WTC11 (cell line): ENCODE measurements around the gene CD226. TPM values are rescaled to one million over a fixed set of nuclear protein-coding genes. Genes with fewer than 3 reads are reported as not detected.

Experiments used
- ATAC-seq: fragments of 200-7000 bp; cut with Tn5 transposase; 2 replicates; pipeline ENCODE4 v1.10.0; 2021; ENCODE audit warnings: mild to moderate bottlenecking, moderate library complexity
- CTCF ChIA-PET: fragments of 300-600 bp; sonication (Branson Sonifier 250); formaldehyde crosslinking; loops from one replicate; lab custom pipeline; 2021; ENCODE audit warnings: antibody characterized with exemption; lab: Charles Lee
- POLR2A ChIA-PET: fragments of 350-600 bp; sonication (Branson Sonifier 250); formaldehyde crosslinking; loops from one replicate; lab custom pipeline; 2021; ENCODE audit warnings: antibody characterized with exemption; lab: Charles Lee
- DNase-seq: peaks from one replicate; pipeline ENCODE4 v3.0.0; 2021; ENCODE audit warnings: low spot score
- H3K27ac Mint-ChIP-seq: 2 replicates; pipeline ENCODE4 v1.8.0; 2021; ENCODE audit warnings: mixed read lengths
- H3K27me3 Mint-ChIP-seq: 2 replicates; pipeline ENCODE4 v1.8.0; 2021; ENCODE audit warnings: low read depth, mild to moderate bottlenecking, moderate library complexity, mixed read lengths
- H3K36me3 Mint-ChIP-seq: 2 replicates; pipeline ENCODE4 v1.8.0; 2021; ENCODE audit warnings: mixed read lengths
- H3K4me1 Mint-ChIP-seq: 2 replicates; pipeline ENCODE4 v1.8.0; 2022; ENCODE audit warnings: mixed read lengths
- H3K4me3 Mint-ChIP-seq: 2 replicates; pipeline ENCODE4 v1.8.0; 2021; ENCODE audit warnings: mild to moderate bottlenecking, moderate library complexity, mixed read lengths
- H3K9me3 Mint-ChIP-seq: 2 replicates; pipeline ENCODE4 v1.8.0; 2021; ENCODE audit warnings: mixed read lengths
- CREM ChIP-seq: sonication (generic); formaldehyde crosslinking; IDR thresholded peaks from 2 replicates; pipeline ENCODE4 v1.8.1; 2022; ENCODE audit warnings: mild to moderate bottlenecking, missing genetic modification reagents, moderate library complexity
- FOXJ3 ChIP-seq: sonication (generic); formaldehyde crosslinking; IDR thresholded peaks from 2 replicates; pipeline ENCODE4 v1.9.0; 2021; ENCODE audit warnings: missing genetic modification reagents, mild to moderate bottlenecking, borderline replicate concordance
- FOXK1 ChIP-seq: sonication (generic); formaldehyde crosslinking; IDR thresholded peaks from 2 replicates; pipeline ENCODE4 v1.8.0; 2022; ENCODE audit warnings: mild to moderate bottlenecking, moderate library complexity, missing genetic modification reagents
- GTF2I ChIP-seq: fragments of 250-450 bp; sonication (Bioruptor Pico); conservative IDR thresholded peaks from 2 replicates; pipeline ENCODE4 v1.4.0; 2021; ENCODE audit warnings: mild to moderate bottlenecking
- NFATC4 ChIP-seq: fragments of 250-450 bp; sonication (Bioruptor Pico); IDR thresholded peaks from 2 replicates; pipeline ENCODE4 v1.9.0; 2021; ENCODE audit warnings: mild to moderate bottlenecking
- OVOL2 ChIP-seq: fragments of 250-450 bp; sonication (Bioruptor Pico); IDR thresholded peaks from 2 replicates; pipeline ENCODE4 v1.9.0; 2021; ENCODE audit warnings: mild to moderate bottlenecking, borderline replicate concordance
- PRRX2 ChIP-seq: fragments of 250-450 bp; sonication (Bioruptor Pico); IDR thresholded peaks from 2 replicates; pipeline ENCODE4 v1.8.0; 2021; ENCODE audit warnings: mild to moderate bottlenecking
- SOX15 ChIP-seq: fragments of 250-450 bp; sonication (Bioruptor Pico); IDR thresholded peaks from 2 replicates; pipeline ENCODE4 v1.9.0; 2021; ENCODE audit warnings: mild to moderate bottlenecking
- ZNF138 ChIP-seq: sonication (generic); formaldehyde crosslinking; conservative IDR thresholded peaks from 2 replicates; pipeline ENCODE4 v1.8.1; 2022; ENCODE audit warnings: mild to moderate bottlenecking, moderate library complexity, missing genetic modification reagents
- total RNA-seq: library from RNA; stranded (reverse); gene quantifications from 3 replicates; pipeline ENCODE4 v1.2.3, GENCODE V29; 2021
- TF ChIP-seq, protein P1 (sequence below): fragments of 250-450 bp; sonication (Bioruptor Pico); IDR thresholded peaks from 2 replicates; pipeline ENCODE4 v1.9.0; 2021; ENCODE audit warnings: mild to moderate bottlenecking, borderline replicate concordance
- TF ChIP-seq, protein P2 (sequence below): sonication (generic); formaldehyde crosslinking; IDR thresholded peaks from 2 replicates; pipeline ENCODE4 v1.8.0; 2022; ENCODE audit warnings: missing genetic modification reagents
- TF ChIP-seq, protein P3 (sequence below): fragments of 250-450 bp; sonication (Bioruptor Pico); IDR thresholded peaks from 2 replicates; pipeline ENCODE4 v1.9.0; 2021; ENCODE audit warnings: moderate library complexity, mild to moderate bottlenecking, inconsistent platforms, borderline replicate concordance
- TF ChIP-seq, protein P4 (sequence below): sonication (generic); formaldehyde crosslinking; IDR thresholded peaks from 2 replicates; pipeline ENCODE4 v1.8.0; 2022; ENCODE audit warnings: mild to moderate bottlenecking, missing genetic modification reagents
- TF ChIP-seq, protein P5 (sequence below): fragments of 250-450 bp; sonication (Bioruptor Pico); IDR thresholded peaks from 2 replicates; pipeline ENCODE4 v2.1.2; 2022; ENCODE audit warnings: mild to moderate bottlenecking, moderate library complexity
- TF ChIP-seq, protein P6 (sequence below): sonication (generic); formaldehyde crosslinking; IDR thresholded peaks from 2 replicates; pipeline ENCODE4 v1.8.1; 2023; ENCODE audit warnings: mild to moderate bottlenecking, missing genetic modification reagents, borderline replicate concordance

Gene CD226
- total RNA-seq, 1 experiment from 2014 or later = 0.24 TPM

DNA sequence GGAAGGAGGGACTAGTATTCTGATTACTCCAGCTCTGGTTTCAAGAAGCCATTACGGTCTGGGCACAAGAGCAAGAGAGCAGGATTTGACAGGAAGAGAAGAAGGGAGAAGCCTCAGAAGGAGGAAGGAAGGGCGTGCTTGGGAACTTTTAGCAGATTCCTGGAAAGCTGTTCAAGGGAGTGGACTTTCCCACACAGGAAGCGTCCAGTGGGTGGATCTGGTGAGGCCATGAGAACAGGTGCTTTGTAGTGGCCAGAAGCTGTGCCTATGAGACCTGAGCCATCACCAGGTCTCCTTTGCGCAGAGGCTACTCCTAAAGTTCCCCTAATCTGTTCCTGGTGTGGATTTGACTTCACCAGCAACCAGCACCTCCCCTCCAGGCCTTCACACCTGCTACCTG, 62.3 kb downstream of the CD226 start:
- peaks cover 21% of the 10 kb centered on the region for H3K4me1 Mint-ChIP-seq
- no peaks in the 10 kb centered on the region for H3K27me3 Mint-ChIP-seq
- TF ChIP-seq, protein P1, sequence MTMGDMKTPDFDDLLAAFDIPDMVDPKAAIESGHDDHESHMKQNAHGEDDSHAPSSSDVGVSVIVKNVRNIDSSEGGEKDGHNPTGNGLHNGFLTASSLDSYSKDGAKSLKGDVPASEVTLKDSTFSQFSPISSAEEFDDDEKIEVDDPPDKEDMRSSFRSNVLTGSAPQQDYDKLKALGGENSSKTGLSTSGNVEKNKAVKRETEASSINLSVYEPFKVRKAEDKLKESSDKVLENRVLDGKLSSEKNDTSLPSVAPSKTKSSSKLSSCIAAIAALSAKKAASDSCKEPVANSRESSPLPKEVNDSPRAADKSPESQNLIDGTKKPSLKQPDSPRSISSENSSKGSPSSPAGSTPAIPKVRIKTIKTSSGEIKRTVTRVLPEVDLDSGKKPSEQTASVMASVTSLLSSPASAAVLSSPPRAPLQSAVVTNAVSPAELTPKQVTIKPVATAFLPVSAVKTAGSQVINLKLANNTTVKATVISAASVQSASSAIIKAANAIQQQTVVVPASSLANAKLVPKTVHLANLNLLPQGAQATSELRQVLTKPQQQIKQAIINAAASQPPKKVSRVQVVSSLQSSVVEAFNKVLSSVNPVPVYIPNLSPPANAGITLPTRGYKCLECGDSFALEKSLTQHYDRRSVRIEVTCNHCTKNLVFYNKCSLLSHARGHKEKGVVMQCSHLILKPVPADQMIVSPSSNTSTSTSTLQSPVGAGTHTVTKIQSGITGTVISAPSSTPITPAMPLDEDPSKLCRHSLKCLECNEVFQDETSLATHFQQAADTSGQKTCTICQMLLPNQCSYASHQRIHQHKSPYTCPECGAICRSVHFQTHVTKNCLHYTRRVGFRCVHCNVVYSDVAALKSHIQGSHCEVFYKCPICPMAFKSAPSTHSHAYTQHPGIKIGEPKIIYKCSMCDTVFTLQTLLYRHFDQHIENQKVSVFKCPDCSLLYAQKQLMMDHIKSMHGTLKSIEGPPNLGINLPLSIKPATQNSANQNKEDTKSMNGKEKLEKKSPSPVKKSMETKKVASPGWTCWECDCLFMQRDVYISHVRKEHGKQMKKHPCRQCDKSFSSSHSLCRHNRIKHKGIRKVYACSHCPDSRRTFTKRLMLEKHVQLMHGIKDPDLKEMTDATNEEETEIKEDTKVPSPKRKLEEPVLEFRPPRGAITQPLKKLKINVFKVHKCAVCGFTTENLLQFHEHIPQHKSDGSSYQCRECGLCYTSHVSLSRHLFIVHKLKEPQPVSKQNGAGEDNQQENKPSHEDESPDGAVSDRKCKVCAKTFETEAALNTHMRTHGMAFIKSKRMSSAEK (CRISPR knock-in tag) = no peak
- no peak for ATAC-seq
- H3K9me3 Mint-ChIP-seq = no peaks in the 10 kb centered on the region
- CTCF ChIA-PET = no interaction called here
- no peak overlapping the region for H3K4me3 Mint-ChIP-seq
- H3K36me3 Mint-ChIP-seq = no peaks in the 10 kb centered on the region
- no peak for DNase-seq
- no peak overlapping the region for H3K27ac Mint-ChIP-seq
- POLR2A ChIA-PET = no interaction called here

DNA sequence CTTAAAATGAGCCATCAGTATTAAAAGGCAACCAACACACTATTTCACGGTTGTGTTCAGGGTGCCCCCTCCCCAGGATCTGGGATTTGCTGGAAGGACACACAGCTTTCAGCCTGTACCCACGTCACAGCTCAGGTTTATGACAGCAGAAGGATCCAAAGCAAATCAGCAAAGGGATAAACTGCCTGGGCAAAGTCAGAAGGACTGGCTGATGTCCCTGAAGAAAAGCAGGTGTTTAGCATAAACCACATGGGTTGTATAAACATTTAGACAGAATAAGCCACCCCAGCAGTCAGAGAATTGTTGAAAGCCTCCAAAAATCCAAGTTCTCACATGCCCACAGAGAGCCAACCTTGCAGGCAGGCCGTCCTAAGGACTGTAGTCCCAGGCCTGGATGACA, 63.9 kb downstream of the CD226 start:
- no peaks in the 10 kb centered on the region for H3K27me3 Mint-ChIP-seq
- ATAC-seq = no peak
- CTCF ChIA-PET = no interaction called here
- peaks cover 2% of the 10 kb centered on the region; the same call in 1 of the 2 replicates for H3K36me3 Mint-ChIP-seq
- peaks cover 36% of the 10 kb centered on the region for H3K4me1 Mint-ChIP-seq
- TF ChIP-seq SOX15 (CRISPR knock-in tag) (no peak), FOXK1 (no peak), GTF2I (CRISPR knock-in tag) (no peak), CREM (no peak), OVOL2 (CRISPR knock-in tag) (no peak), ZNF138 (CRISPR knock-in tag) (no peak), FOXJ3 (no peak), NFATC4 (CRISPR knock-in tag) (no peak), PRRX2 (CRISPR knock-in tag) (no peak)
- TF ChIP-seq, protein P2, sequence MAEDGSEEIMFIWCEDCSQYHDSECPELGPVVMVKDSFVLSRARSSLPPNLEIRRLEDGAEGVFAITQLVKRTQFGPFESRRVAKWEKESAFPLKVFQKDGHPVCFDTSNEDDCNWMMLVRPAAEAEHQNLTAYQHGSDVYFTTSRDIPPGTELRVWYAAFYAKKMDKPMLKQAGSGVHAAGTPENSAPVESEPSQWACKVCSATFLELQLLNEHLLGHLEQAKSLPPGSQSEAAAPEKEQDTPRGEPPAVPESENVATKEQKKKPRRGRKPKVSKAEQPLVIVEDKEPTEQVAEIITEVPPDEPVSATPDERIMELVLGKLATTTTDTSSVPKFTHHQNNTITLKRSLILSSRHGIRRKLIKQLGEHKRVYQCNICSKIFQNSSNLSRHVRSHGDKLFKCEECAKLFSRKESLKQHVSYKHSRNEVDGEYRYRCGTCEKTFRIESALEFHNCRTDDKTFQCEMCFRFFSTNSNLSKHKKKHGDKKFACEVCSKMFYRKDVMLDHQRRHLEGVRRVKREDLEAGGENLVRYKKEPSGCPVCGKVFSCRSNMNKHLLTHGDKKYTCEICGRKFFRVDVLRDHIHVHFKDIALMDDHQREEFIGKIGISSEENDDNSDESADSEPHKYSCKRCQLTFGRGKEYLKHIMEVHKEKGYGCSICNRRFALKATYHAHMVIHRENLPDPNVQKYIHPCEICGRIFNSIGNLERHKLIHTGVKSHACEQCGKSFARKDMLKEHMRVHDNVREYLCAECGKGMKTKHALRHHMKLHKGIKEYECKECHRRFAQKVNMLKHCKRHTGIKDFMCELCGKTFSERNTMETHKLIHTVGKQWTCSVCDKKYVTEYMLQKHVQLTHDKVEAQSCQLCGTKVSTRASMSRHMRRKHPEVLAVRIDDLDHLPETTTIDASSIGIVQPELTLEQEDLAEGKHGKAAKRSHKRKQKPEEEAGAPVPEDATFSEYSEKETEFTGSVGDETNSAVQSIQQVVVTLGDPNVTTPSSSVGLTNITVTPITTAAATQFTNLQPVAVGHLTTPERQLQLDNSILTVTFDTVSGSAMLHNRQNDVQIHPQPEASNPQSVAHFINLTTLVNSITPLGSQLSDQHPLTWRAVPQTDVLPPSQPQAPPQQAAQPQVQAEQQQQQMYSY (CRISPR knock-in tag) = no peak
- TF ChIP-seq, protein P3, sequence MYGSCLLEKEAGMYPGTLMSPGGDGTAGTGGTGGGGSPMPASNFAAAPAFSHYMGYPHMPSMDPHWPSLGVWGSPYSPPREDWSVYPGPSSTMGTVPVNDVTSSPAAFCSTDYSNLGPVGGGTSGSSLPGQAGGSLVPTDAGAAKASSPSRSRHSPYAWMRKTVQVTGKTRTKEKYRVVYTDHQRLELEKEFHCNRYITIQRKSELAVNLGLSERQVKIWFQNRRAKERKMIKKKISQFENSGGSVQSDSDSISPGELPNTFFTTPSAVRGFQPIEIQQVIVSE (CRISPR knock-in tag) = no peak
- TF ChIP-seq, protein P4, sequence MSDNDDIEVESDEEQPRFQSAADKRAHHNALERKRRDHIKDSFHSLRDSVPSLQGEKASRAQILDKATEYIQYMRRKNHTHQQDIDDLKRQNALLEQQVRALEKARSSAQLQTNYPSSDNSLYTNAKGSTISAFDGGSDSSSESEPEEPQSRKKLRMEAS (CRISPR knock-in tag) = no peak
- TF ChIP-seq, protein P5, sequence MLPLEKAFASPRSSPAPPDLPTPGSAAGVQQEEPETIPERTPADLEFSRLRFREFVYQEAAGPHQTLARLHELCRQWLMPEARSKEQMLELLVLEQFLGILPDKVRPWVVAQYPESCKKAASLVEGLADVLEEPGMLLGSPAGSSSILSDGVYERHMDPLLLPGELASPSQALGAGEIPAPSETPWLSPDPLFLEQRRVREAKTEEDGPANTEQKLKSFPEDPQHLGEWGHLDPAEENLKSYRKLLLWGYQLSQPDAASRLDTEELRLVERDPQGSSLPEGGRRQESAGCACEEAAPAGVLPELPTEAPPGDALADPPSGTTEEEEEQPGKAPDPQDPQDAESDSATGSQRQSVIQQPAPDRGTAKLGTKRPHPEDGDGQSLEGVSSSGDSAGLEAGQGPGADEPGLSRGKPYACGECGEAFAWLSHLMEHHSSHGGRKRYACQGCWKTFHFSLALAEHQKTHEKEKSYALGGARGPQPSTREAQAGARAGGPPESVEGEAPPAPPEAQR (CRISPR knock-in tag) = no peak
- TF ChIP-seq, protein P6, sequence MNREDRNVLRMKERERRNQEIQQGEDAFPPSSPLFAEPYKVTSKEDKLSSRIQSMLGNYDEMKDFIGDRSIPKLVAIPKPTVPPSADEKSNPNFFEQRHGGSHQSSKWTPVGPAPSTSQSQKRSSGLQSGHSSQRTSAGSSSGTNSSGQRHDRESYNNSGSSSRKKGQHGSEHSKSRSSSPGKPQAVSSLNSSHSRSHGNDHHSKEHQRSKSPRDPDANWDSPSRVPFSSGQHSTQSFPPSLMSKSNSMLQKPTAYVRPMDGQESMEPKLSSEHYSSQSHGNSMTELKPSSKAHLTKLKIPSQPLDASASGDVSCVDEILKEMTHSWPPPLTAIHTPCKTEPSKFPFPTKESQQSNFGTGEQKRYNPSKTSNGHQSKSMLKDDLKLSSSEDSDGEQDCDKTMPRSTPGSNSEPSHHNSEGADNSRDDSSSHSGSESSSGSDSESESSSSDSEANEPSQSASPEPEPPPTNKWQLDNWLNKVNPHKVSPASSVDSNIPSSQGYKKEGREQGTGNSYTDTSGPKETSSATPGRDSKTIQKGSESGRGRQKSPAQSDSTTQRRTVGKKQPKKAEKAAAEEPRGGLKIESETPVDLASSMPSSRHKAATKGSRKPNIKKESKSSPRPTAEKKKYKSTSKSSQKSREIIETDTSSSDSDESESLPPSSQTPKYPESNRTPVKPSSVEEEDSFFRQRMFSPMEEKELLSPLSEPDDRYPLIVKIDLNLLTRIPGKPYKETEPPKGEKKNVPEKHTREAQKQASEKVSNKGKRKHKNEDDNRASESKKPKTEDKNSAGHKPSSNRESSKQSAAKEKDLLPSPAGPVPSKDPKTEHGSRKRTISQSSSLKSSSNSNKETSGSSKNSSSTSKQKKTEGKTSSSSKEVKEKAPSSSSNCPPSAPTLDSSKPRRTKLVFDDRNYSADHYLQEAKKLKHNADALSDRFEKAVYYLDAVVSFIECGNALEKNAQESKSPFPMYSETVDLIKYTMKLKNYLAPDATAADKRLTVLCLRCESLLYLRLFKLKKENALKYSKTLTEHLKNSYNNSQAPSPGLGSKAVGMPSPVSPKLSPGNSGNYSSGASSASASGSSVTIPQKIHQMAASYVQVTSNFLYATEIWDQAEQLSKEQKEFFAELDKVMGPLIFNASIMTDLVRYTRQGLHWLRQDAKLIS (CRISPR knock-in tag) = no peak
- no peak overlapping the region for H3K27ac Mint-ChIP-seq
- no peak overlapping the region for H3K4me3 Mint-ChIP-seq
- peaks cover 9% of the 10 kb centered on the region for H3K9me3 Mint-ChIP-seq
- POLR2A ChIA-PET = no interaction called here
- no peak for DNase-seq
